ENCODE results near the gene PTCD1. TPM values are rescaled to one million over a fixed set of nuclear protein-coding genes. Genes with fewer than 3 reads are reported as not detected.

Gene PTCD1
- total and polyA plus RNA-seq, 9 of the 15 experiments (the other 6 are each of a cell fraction or from before 2014, with no cell fraction given): 0.46 to 17.1 (median 6.2) TPM

GRCh38 chr7:99383791-99384370, 54.7 kb downstream of the PTCD1 start (continued):
- TF ChIP-seq RERE (CRISPR knock-in tag; IDR thresholded peaks at IDR 0.05; ENCODE audit: borderline replicate concordance) (no peak), CHD4 (IDR thresholded peaks at IDR 0.05; ENCODE audit: insufficient read depth, insufficient replicate concordance, low read depth, low read length, poor library complexity, severe bottlenecking) (peak; percentile 70), ZNF324 (CRISPR knock-in tag; IDR thresholded peaks at IDR 0.05) (no peak), CLOCK (CRISPR knock-in tag; IDR thresholded peaks at IDR 0.05; ENCODE audit: borderline replicate concordance) (no peak), SMARCA5 (IDR thresholded peaks at IDR 0.05) (peak; percentile 64), RBFOX2 (IDR thresholded peaks at IDR 0.05; ENCODE audit: low read depth, low read length) (0 out of 2 replicates have a peak, but pooled peaks have one; percentile 2), ZC3H4 (CRISPR knock-in tag; IDR thresholded peaks at IDR 0.05; ENCODE audit: borderline replicate concordance) (no peak), ZBTB2 (IDR thresholded peaks at IDR 0.05) (no peak), HDAC1 (IDR thresholded peaks at IDR 0.05) (no peak), NR2F6 (CRISPR knock-in tag; IDR thresholded peaks at IDR 0.05) (no peak), ZSCAN32 (CRISPR knock-in tag; IDR thresholded peaks at IDR 0.05) (no peak), TCF7 (IDR thresholded peaks at IDR 0.05; ENCODE audit: borderline replicate concordance) (no peak), ZNF511 (CRISPR knock-in tag; IDR thresholded peaks at IDR 0.05) (no peak), RBM22 (IDR thresholded peaks at IDR 0.05; ENCODE audit: low read depth, low read length, poor library complexity, severe bottlenecking) (peak; percentile 56), ZNF134 (CRISPR knock-in tag; conservative IDR thresholded peaks at IDR 0.05) (no peak), RBM25 (IDR thresholded peaks at IDR 0.05; ENCODE audit: low read depth, low read length, severe bottlenecking) (peak; percentile 75), MXI1 (IDR thresholded peaks at IDR 0.05; ENCODE audit: low read depth, low read length) (no peak), POLR2A (conservative IDR thresholded peaks at IDR 0.05) (no peak)
